T-helper 2 cell (primary cell): ENCODE results near the gene TRERF1.
A peak's percentile ranks its signal among the peaks of the same experiment; 100 is the strongest.
"Not testable (repeated sequence)": the region's sequence is repeated elsewhere in the genome, so short reads cannot be mapped to it uniquely, and the experiment has no call there.

Source experiments
- DNase-seq, 5 experiments: peaks; one replicate each; pipeline versions ENCODE4 v3.0.0 to v3.0.0-alpha.2; 2012 to 2022

The TRERF1 gene

GRCh38 chr6:42448927-42449659 is 2.6 kb downstream of the TRERF1 start:
- DNase-seq = peak in 1 of 5 experiments; percentile 47

DNA sequence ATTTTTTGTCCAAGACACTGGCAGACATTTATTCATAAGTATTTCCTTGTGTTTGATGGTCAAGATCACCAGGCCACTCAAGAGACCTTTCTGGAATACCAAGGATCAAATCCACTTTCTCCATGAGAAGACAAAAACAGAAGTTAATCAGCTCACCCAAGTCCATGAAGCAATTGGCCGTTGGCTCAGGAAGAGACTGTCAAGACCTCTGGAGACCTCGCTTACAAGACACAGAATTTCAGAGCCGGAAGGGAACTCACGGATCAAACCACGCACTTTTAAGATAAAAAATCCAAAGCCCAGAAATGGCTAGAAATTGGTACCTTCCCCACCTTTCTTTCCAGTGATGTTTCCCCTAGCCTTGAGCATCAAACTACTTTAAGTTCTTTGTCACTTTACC is 3.3 kb downstream of the TRERF1 start:
- DNase-seq = no peak

GRCh38 chr6:42446996-42447395 is 4.7 kb downstream of the TRERF1 start:
- no peak for DNase-seq

- no peak for DNase-seq
Observed at GRCh38 chr6:42446370-42446769, 5.4 kb downstream of the TRERF1 start.

- not testable (repeated sequence) for DNase-seq
Observed at GRCh38 chr6:42445955-42446354, 5.8 kb downstream of the TRERF1 start.

DNA sequence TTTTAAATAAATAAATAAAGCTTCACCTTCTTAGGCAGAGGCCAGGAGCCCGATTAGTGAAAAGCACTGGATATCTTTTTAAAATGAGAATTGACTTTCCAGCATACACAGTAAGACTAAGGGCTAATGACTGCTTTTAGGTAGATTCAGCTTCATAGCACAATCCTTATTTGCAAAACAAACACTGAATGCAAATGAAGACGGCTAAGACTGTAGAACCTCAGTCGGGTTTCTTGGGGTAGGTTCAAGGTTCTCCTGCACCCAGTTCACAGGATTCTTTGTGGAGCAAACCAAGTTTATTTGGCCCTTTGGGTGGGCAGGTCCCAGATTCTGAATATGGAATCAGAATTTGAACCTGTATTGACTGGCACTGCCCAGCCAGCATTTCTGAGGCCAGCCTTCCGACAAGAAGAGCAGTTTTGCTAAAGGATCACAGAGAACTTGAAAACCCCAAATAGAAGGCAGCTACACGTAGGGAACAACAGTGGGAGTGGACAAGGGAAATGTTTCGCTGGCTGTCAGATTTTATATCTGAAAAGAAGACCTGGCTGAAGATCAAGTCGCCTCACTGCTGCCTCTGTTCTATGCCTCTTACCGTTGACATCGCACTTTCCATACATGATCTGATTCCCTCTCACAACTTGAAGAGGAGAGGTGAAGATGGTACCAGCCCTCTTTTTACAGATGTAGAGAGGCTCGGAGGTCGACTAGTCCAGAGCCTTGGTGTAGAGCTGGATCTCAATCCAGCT is 8.2 kb downstream of the TRERF1 start:
- DNase-seq = peak in 1 of 5 experiments; percentile 59

DNA sequence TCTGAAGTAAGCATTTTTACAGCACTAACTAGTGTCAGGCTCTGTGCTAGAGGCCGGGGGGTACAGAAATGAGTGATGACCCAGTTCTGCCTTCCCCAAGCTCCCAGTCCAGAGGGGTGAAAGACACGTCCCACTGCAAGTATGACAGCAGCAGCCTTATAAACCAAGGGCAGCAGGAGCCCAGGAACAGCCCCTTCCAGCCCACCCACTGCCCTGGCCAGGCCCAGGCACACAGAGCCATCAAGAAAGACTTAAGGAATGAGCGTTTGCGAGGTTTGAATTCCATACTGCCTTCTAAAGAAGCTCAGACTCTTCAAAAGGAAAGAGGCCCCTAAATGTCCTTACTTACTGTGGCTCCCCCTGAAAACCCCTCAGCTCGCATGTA is 10.0 kb downstream of the TRERF1 start:
- peak in 2 of 5 experiments; percentile 24 to 75 for DNase-seq

GRCh38 chr6:42440778-42441696 is 10.7 kb downstream of the TRERF1 start:
- DNase-seq = peak in 1 of 5 experiments; percentile 91

GRCh38 chr6:42440027-42440426 is 11.7 kb downstream of the TRERF1 start:
- DNase-seq = no peak

- no peak for DNase-seq
Observed at GRCh38 chr6:42436825-42437224, 14.9 kb downstream of the TRERF1 start.

GRCh38 chr6:42434237-42434636 is 17.5 kb downstream of the TRERF1 start:
- DNase-seq = no peak

DNA sequence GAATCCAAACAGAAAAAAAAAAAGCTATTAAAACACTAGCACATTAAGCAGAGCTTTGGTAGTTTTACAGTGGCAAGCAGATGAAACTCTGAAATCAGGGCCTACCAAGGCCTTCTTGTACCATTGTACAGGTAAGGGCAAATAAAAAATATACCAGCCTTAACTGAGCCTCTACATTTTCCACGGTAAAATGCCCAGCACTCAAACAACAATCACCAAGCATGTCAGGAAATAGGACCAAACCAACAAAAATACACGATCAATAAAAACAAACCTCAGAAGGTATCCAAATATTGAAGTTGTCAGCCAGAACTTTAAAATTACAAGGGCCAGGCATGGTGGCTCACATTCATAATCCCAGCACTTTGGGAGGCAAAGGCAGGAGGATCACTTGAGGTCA is 18.3 kb downstream of the TRERF1 start:
- DNase-seq = no peak

DNA sequence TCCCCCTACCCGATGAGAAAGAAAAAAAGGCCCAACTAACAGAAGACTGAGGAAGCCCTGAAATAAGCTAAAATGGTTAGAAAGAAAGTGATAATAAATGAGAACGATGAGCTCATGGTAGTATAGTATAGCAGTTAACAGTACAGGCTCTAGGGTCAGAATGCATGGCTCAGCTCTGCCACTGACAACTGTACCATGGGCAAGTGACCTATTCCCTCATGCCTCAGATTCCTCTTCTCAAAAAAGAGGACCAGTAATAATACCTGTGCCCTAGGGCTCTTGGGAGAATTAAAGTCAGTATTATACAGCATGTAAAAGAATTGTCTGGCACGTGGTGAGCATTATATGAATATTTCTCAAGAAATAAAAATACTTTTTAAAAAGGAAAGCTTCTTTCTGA is 19.8 kb downstream of the TRERF1 start:
- no peak for DNase-seq

GRCh38 chr6:42431356-42431755 is 20.4 kb downstream of the TRERF1 start:
- no peak for DNase-seq

DNA sequence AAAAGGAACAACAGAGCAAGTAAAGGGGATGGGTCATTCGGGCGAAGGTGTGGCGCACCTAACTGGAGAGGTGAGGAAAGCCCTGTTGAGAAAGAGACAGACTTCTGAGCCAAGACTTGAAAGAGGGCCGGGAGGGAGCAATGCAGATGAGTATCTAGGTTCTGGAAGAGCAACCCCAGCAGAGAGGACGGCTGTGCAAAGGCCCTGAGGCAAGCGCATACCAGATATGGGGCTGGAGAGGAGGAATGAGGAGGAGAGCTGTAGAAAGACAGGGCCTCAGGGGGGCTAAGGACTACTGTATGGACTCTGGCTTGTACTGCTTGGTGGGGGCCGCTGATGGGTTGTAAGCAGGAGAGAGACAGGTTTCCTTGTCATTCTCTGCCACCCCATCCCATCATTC is 21.9 kb downstream of the TRERF1 start:
- no peak for DNase-seq

- no peak for DNase-seq
Observed at GRCh38 chr6:42429042-42429585, 22.6 kb downstream of the TRERF1 start.

- DNase-seq = peak in 4 of 5 experiments; percentile 42 to 88 (median 50)
Observed at GRCh38 chr6:42428326-42429041, 23.2 kb downstream of the TRERF1 start.

DNA sequence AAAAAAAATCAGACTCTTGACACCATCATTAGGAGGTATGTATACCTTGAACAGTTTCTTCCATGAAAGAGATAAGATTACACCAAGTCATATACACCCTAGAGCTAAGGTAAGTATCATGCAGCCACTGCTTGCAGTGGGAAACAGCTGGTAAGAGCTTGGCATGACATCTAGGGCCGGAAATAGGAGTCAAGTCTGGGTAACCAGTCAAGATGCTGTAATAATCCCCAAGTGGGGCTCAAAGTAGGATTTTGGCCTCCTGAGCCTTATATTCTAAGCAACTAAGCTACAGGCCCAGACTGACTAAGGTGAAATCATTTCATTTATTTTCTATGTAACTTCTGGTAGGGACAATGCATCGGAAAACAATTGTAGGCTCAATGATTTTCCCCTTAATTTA is 23.9 kb downstream of the TRERF1 start:
- peak in 1 of 5 experiments; percentile 47 for DNase-seq

- DNase-seq = no peak
Observed at GRCh38 chr6:42426191-42426590, 25.5 kb downstream of the TRERF1 start.

- DNase-seq = no peak
Observed at GRCh38 chr6:42424906-42425474, 26.7 kb downstream of the TRERF1 start.

GRCh38 chr6:42423244-42423643 is 28.5 kb downstream of the TRERF1 start:
- DNase-seq = peak in 2 of 5 experiments; percentile 21 to 86

DNA sequence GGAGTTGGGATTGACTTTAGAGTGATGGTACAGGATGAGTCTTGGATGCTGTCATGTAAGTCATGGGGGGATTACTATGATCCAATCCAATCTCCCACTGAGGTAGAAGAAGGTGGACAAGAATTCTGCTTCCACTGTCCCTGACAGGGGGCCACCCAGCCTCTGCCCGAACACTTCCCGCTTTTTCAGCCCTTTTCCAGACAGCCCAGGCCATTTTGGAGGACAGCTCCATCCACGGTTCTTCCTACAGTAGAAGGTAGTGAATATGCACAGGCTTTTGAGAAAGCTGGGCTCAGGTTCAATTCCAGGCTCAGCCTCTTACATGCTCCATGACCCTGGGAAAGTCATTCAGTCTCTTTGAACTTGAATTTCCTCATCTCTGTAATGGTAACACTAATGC is 31.0 kb downstream of the TRERF1 start:
- no peak for DNase-seq
